ENCODE measurements around the gene GINS2.

DNA sequence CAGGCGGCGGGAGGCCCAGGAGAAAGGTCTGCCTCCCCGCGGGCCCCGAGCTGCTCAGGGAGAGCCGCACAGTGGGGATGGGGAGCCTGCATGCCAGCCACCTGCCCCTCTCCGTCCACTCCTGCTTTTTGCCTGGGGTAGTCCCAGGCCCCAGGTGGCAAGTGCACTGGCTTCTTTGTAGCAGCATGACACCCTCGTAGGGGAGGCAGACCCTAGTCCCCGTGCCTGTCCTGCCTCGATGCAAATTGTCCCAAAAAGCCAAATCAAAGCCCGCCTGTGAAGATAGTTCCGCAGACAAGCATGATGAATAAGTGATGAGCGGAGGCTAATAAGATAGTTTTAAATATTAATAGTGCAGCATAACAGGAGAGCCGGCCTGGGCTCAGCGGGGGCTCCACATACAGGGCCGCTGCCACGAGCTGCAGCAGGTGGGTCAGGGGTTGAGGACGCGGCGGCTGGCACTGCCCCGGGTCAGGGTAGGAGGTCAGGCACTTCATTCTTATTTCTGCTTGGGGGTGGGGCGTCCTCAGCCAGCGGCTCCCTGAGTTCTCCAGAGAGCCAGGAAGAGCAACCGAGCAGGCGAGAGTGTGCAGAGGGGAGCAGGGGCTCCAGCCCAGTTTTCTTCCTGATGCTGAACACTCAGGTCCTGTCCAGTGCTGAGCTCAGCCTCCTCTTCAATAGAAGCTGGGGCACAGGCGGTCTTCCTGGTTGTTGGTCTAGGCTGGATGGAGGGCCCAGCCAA lies 26.8 kb downstream of the GINS2 start:
- TF ChIP-seq POLR2A (IDR thresholded peaks at IDR 0.05) (no peak), POLR2AphosphoS5 (IDR thresholded peaks at IDR 0.05) (no peak), EP300 (IDR thresholded peaks at IDR 0.05; ENCODE audit: low read depth) (no peak)
- TF ChIP-seq, protein P1, sequence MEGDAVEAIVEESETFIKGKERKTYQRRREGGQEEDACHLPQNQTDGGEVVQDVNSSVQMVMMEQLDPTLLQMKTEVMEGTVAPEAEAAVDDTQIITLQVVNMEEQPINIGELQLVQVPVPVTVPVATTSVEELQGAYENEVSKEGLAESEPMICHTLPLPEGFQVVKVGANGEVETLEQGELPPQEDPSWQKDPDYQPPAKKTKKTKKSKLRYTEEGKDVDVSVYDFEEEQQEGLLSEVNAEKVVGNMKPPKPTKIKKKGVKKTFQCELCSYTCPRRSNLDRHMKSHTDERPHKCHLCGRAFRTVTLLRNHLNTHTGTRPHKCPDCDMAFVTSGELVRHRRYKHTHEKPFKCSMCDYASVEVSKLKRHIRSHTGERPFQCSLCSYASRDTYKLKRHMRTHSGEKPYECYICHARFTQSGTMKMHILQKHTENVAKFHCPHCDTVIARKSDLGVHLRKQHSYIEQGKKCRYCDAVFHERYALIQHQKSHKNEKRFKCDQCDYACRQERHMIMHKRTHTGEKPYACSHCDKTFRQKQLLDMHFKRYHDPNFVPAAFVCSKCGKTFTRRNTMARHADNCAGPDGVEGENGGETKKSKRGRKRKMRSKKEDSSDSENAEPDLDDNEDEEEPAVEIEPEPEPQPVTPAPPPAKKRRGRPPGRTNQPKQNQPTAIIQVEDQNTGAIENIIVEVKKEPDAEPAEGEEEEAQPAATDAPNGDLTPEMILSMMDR (IDR thresholded peaks at IDR 0.05): no peak

All from transverse colon (tissue), 4 donors.